HG02943 (cell line): ENCODE results near the gene PCYT2.

ENCODE experiments used
- ATAC-seq: cut with Tn5 transposase; IDR thresholded peaks from one replicate; pipeline ENCODE4 v1.9.1; 2021; ENCODE audit warnings: mild to moderate bottlenecking, low read depth, moderate library complexity; ENCODE audit not compliant: unreplicated experiment

Gene PCYT2

DNA sequence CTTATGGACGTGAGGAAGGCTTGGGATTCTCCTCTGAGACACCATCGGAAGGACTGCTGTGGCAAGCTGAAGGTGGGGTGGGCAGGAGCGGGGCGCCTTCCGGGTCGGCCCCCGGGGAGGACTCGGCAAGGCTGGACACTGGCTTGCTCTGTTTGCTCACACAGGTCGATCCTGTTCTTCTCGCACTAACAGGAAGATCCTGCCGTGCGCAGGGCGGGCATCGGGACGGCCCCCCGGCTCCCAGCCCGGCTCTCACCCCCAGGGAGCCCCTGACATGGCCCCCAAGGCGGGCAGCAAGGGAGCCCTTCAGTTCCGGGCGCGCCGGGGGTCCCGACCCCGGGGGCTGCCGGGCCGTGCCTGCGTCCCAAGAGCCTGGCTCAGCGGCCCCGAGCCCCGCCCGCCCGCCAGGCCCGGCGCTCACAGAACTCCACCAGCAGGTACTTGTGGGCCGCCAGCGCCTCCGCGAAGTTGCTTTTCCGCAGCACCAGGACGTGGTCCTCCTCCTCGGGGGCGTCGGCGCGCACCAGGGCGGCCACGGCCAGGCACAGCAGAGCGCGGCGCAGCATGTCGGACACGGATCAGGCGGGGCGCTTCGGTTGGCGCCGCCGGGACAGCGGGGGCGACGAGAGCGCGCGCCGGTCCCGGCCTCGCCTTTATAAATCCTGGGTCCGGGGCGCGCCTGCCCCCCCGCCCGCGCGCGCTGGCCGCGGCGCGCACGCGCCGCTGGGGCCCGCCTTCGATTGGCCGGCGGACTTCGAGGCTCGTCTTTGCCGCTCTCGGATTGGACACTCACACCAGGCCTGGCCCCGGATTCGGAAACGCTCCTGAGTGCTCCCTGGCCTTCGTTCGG is 51.1 kb downstream of the PCYT2 start, which contains the start of gene P4HB:
TSS of gene P4HB (minus strand) at position 630 of the 850 bp plus-strand sequence. CDS start at position 566, 64 bp downstream.
- ATAC-seq = peak; percentile 4

- no peak for ATAC-seq
Measured at GRCh38 chr17:81858967-81859905, 52.0 kb downstream of the PCYT2 start.

DNA sequence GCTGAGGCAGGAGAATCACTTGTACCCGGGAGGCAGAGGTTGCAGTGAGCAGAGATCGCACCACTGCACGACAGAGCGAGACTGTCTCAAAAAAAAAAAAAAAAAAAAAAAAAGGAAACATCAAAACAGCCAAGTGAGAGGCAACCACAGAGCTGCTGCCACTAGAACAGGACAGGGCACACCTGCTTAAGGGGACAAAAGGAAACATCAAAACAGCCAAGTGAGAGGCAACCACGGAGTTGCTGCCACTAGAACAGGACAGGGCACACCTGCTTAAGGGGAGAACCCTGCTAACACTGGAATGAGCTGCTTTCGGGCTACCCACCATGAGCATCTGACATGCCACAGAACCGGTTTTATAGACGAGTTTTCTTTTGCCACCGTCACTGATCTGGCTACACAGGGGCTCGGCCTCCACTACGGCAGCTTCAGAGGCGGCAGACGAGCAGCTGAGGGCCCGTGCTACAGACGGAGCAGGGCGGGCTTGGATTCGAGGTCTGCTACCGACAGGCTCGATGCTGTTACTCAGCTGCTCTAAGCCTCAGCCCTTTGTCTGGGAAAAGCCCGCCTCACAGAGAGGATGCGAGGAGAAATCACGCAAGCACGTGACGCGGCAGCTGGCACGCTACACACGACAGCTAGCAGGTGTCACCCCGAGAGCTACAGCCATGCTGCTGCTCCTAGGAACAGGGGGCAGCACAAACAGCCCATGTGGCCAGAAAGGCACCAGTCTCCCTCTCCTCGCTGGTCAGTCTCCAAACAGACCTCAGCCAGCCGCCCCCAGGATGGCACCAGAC is 52.8 kb downstream of the PCYT2 start:
- ATAC-seq = no peak

DNA sequence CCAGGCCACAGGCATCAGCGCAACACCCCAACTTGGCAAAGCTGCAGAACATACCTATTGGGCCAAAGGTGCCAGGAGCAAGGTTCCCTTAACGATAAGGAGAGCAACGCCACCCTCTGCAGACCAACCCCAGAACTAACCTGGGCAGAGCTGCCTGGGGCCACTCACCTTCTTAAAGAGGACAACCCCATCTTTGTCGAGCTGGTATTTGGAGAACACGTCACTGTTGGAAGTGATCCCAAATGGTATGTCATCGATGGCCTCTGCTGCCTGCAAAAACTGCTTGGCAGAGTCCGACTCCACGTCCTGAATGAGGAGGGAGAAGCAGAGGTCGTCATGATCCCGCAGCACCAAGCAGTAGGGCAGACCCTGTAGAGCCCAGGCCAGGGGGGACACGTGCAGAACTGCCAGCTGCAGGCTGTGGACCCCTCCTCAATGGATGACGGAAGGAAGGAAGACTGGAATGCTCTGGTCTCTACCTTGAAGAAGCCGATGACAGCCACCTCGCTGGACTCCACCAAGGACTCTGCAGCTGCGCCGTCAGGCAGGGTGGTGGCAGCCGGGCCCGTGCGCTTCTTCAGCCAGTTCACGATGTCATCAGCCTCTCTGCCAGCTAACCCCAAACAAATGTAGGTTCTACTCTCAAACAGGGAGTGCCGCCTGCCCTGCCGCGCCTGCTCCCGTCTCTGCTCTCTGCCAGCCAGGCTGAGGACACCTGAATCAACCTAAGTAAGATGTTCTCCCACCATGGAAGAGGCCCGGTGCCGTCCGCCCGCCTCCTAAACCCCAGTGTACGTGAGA is 56.0 kb downstream of the PCYT2 start:
- no peak for ATAC-seq

DNA sequence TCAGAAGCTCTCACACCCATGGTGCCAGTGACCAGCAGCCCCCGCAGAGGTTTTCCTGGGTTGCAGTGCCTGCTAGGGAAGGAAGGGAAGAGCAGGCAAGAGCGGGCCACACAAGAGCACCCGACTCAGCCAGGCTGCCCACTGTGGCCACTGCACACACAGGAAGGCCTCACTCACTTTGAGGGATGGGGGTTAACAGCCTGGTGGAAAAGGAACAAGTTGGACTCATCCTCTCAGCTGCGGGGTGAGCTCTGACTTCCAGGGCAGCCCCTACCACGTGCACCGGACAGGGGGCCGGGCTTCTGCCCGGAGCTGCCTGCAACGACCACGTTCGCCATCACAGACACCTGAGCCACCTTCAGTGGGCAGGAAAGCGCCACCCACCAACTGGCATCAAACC is 59.0 kb downstream of the PCYT2 start:
- ATAC-seq = no peak

DNA sequence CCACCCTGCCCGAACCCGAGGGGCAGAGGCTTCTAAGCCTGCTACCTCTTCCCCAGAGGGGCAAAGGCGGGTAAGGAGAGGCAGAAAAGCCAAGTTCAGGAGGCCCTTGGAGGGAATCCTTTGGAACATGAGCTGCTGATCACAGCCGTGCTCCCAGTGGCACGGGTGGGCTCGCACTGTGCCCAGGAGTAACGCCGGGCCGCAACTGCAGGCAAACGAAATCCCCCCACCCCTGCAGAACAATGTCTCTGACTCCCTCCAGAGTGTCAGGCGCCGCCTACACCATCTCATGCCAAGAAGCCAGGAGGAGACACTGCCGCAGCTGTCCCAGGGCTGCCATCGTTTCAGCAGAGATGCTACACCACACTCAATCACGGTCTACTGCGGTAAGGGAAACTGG is 59.8 kb downstream of the PCYT2 start:
- ATAC-seq = no peak
